ENCODE data around the gene RASL11B.

DNA sequence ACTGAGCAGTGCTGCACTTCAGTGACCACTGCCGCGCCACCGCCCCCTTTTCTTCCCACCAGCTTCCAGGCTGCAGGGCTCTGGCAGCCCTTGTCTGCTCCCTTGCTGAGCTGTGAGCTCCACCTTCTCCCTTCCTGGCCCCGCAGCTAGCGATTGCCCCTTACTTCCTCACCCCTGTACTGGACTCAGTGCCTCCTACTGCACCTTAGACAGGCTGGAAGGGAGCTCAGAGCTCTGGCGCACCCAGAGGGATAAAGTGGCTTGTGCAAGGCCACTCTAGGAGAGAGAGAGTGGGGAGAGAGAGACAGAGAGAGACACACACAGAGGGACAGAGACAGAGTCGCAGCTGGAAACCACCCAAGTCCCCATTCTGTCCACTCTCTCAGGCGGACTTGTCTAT lies 6.0 kb downstream of the RASL11B start:
- TF ChIP-seq ZNF165 (CRISPR knock-in tag; IDR thresholded peaks at IDR 0.05; ENCODE audit: borderline replicate concordance), result no peak
- TF ChIP-seq ZNF274 (IDR thresholded peaks at IDR 0.05; ENCODE audit: borderline replicate concordance, low read depth, low read length), result no peak
- TF ChIP-seq SOX6 (IDR thresholded peaks at IDR 0.05), result no peak
- TF ChIP-seq EP300 (IDR thresholded peaks at IDR 0.05; ENCODE audit: low read length), result no peak

All from K562 (cell line).